Measurements from ENCODE around the gene EXD1. TPM values are rescaled to one million over a fixed set of nuclear protein-coding genes. Genes with fewer than 3 reads are reported as not detected.
A peak's percentile ranks its signal among the peaks of the same experiment; 100 is the strongest.

Gene EXD1
- total RNA-seq, 4 donors from 2014 or later = not detected

GRCh38 chr15:41230345-41230649, 260 bp downstream of the EXD1 start:
- intact Hi-C loops (cut with DNase I) = no loop called here
- H3K27me3 ChIP-seq = no peaks in the 10 kb centered on the region
- TF ChIP-seq CTCF (IDR thresholded peaks at IDR 0.05) (no peak), POLR2A (IDR thresholded peaks at IDR 0.05) (no peak)
- no peaks in the 10 kb centered on the region for H3K9me3 ChIP-seq
- peak overlapping the region; percentile 91 to 99 (median 96) for H3K27ac ChIP-seq
- no peak for DNase-seq
- no peaks in the 10 kb centered on the region for H3K36me3 ChIP-seq
- peaks cover 7 to 39% (median 11%) of the 10 kb centered on the region in 3 donors for H3K4me1 ChIP-seq
- peak overlapping the region; percentile 67 to 90 (median 78) for H3K4me3 ChIP-seq
- 32 to 36% methylated on average over 4 to 10 of the region's 10 CpGs for WGBS, 2 donors

GRCh38 chr15:41219381-41219780, 11.2 kb downstream of the EXD1 start:
- intact Hi-C loops (cut with DNase I) = no loop called here
- peaks cover 0 to 19% (median 0%) of the 10 kb centered on the region in 4 donors for H3K27me3 ChIP-seq
- H3K4me3 ChIP-seq = no peak overlapping the region
- no peak for DNase-seq
- WGBS, 2 donors = 71 to 85% methylated on average over 3 of the region's 3 CpGs
- no peak for TF ChIP-seq POLR2A (IDR thresholded peaks at IDR 0.05)
- no peak for TF ChIP-seq CTCF (IDR thresholded peaks at IDR 0.05)
- no peaks in the 10 kb centered on the region for H3K9me3 ChIP-seq
- no peaks in the 10 kb centered on the region for H3K4me1 ChIP-seq
- H3K36me3 ChIP-seq = no peaks in the 10 kb centered on the region
- H3K27ac ChIP-seq = no peak overlapping the region

- Histone ChIP-seq H3K9me3 (no peaks in the 10 kb centered on the region), H3K27ac (no peak overlapping the region), H3K36me3 (no peaks in the 10 kb centered on the region), H3K4me3 (no peak overlapping the region), H3K4me1 (no peaks in the 10 kb centered on the region), H3K27me3 (peaks cover 0 to 23% (median 0%) of the 10 kb centered on the region in 4 donors)
- no peak for DNase-seq
- TF ChIP-seq POLR2A (IDR thresholded peaks at IDR 0.05) (no peak), CTCF (IDR thresholded peaks at IDR 0.05) (no peak)
- 16 to 22% methylated on average over 1 of the region's 1 CpG for WGBS, 2 donors
- intact Hi-C loops (cut with DNase I) = no loop called here
Measured at GRCh38 chr15:41218851-41219250, 11.7 kb downstream of the EXD1 start.

- intact Hi-C loops (cut with DNase I) = no loop called here
- Histone ChIP-seq H3K9me3 (no peaks in the 10 kb centered on the region), H3K4me3 (no peak overlapping the region), H3K36me3 (no peaks in the 10 kb centered on the region), H3K4me1 (no peaks in the 10 kb centered on the region), H3K27ac (no peak overlapping the region), H3K27me3 (peaks cover 0 to 29% (median 0%) of the 10 kb centered on the region in 4 donors)
- DNase-seq = no peak
- TF ChIP-seq POLR2A (IDR thresholded peaks at IDR 0.05) (no peak), CTCF (IDR thresholded peaks at IDR 0.05) (no peak)
- WGBS, 2 donors = 65% methylated on average over 2 of the region's 2 CpGs
Measured at GRCh38 chr15:41215708-41216107, 14.8 kb downstream of the EXD1 start.

- no peak for TF ChIP-seq POLR2A (IDR thresholded peaks at IDR 0.05)
- TF ChIP-seq CTCF (IDR thresholded peaks at IDR 0.05) = no peak
- intact Hi-C loops (cut with DNase I) = no loop called here
- peak overlapping the region in 2 of 4 donors; percentile 31 to 50 for H3K27ac ChIP-seq
- no peaks in the 10 kb centered on the region for H3K9me3 ChIP-seq
- peaks cover 0 to 21% (median 7%) of the 10 kb centered on the region in 3 donors for H3K4me1 ChIP-seq
- H3K4me3 ChIP-seq = no peak overlapping the region
- no peaks in the 10 kb centered on the region for H3K36me3 ChIP-seq
- no peak for DNase-seq
- 30 to 53% methylated on average over 5 of the region's 5 CpGs for WGBS, 2 donors
- H3K27me3 ChIP-seq = peaks cover 0 to 12% (median 0%) of the 10 kb centered on the region in 4 donors
Measured at GRCh38 chr15:41207687-41208448, 22.7 kb downstream of the EXD1 start.

All from esophagus squamous epithelium (tissue), 5 donors.